Stimulated activated CD4-positive, alpha-beta T cell treated with anti-CD3 and anti-CD28 coated beads, Interleukin-15, amount 100 ng/mL, for 24 hours (primary cell): ENCODE results near the gene ZFHX3.

Source experiments
- DNase-seq: peaks from one replicate; pipeline ENCODE4 v3.0.0-alpha.2; 2020

ZFHX3 gene

GRCh38 chr16:72840631-72841381 lies 207.1 kb downstream of the ZFHX3 start:
- DNase-seq: no peak

DNA sequence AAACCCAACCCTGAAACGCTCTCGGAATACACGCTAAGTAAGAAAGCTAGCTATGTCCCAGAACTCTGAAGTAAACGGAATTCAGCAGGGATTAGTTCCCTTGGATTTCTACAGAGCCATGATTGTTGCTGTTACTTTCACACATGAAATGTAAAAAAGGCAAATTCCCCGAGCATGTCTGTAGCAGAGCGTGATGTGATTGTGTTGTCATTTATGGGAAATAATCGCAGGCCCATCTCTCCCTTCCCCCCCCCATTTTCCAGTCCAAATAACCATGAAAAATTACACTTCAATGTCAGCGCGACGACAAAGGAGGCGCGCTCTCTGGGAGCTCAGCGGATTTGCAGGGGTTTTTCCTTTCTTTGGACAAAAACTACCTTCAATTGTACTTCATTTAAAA lies 209.0 kb downstream of the ZFHX3 start:
- no peak for DNase-seq

DNA sequence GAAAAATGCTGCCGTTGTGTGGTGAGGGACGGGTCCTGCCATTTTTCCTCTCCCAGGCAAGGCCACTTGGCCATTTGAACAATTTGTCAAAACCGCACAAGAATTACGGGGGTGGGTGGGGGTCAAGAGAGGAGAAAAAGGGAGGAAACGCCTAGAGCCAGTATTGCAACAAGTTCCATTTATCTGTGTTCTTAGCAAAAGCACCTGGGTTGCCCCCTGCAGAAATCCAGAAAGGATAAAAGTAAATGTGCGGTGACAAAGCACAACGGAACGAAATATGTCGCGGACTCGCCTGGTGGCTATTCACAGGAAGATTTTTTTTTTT lies 209.4 kb downstream of the ZFHX3 start:
- no peak for DNase-seq

- DNase-seq: no peak
These were observed 209.9 kb downstream of the ZFHX3 start for GRCh38 chr16:72837846-72838585.

DNA sequence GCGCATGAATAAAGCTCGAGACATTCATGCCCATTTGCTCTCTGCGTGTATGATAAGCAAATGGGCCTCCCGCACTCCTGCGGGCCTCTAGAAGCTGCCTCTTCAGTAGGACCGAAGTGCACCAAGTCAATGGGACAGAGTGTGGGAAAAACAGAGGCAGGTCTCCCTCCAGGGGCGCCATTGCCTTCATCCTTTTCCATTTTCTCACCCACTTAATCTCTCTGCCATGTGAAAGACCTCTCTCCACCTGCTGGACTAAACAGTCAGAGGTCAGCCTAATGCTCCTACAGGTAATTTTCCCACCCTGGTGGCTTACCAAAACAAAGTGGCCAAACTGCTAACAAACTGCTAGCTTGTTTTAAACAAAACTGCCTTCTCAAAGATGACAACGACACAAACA lies 210.9 kb downstream of the ZFHX3 start:
- DNase-seq: no peak

GRCh38 chr16:72836181-72836580 lies 211.7 kb downstream of the ZFHX3 start:
- no peak for DNase-seq

- DNase-seq: no peak
These were observed 212.8 kb downstream of the ZFHX3 start for GRCh38 chr16:72835086-72835485.

DNA sequence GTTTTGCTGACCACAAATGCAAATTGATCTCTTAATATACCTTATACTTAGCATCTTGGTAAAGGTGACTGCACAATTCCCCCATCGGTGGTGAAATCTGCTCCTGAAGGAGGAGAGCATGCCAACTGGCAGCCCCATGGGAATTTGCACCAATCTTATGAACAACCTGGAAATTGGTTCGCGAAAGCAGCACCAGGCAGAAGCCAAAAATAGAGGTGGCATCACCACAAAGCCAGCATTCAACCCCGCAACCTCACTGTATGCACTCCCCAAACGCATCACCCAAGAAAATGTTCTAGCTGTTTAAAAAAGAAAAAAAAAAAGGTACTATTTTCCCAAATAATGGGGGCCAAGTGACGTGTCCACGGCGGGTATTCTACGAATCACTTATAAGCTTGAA lies 213.4 kb downstream of the ZFHX3 start:
- DNase-seq: no peak

- DNase-seq: no peak
These were observed 214.0 kb downstream of the ZFHX3 start for GRCh38 chr16:72833969-72834368.

GRCh38 chr16:72833482-72833881 lies 214.4 kb downstream of the ZFHX3 start:
- DNase-seq: no peak

- DNase-seq: peak; percentile 76
These were observed 215.2 kb downstream of the ZFHX3 start for GRCh38 chr16:72832621-72833248.

DNA sequence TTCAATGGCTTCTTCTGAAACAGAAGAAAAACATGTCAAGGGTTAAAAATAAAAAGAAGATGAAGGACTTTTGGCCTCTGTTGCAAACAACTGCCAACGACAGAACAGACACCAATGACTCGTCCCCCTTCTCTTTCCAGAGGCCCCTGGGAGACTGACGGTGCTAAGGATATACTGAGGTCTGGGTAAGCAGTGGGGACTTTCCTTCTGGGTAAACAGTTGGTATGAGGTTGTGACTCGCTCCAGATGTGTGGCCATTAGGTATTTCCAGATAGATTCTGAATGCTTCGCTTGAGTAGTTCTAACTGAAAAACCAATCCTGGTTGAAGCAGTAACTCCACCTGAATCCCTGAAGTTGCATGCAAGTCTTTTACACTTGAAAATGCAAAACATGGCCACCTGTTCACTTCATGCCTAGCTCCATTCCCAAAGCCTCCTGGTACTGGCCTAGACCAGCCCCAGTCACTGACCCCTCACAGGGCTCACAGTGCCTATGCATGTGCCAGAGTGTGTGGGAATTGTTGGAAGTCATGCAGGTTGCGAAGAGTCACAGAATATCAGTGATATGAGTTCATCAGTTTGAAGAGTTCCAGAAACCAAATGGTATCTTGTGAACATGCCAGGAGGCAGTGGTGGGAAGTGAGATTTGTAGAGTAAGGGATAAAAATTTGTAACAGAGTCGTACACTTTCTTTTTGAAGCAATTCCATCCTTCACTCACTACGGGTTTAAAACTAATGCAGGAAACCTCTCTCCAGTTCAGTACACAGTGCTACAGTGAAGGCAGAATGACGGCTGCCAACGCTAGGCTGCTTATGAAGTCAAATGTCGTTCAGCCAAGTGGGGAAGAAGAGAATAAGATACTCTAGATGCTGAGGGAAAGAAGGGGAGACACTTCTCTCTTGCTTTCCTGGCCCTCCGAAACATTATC lies 217.8 kb downstream of the ZFHX3 start:
- DNase-seq: no peak

GRCh38 chr16:72827866-72828265 lies 220.1 kb downstream of the ZFHX3 start:
- DNase-seq: no peak

DNA sequence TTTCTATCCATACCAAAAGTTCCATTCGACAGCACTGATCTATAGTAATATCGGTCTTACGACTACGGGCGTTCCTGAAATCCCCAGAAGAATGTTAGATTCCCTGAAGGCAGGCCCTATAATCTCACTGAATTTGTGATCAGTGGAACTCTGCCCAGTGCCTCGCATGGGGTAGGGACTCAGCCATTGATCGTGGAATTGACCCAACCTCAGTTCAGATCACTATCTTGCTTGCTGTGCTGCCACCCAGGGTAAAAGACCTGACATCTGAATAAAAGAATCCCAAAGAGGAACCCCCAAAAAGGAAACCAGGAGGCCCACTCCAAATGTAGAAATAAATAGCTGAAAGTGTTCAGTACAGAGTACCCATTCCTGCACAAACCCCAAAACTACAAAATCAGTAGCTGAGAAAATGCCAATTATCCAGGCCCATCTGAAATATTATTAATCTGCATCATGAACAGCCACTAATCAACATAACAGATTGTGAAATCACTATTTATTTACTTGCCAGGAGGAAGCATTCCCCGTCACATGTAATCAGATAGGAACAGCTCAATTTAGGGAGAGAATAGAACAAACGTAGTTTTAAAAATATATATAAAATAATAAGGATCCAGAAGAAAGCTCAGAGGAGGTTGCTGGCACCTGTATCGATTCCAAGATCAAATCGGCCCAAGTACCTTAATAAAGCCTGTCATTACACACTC lies 221.9 kb downstream of the ZFHX3 start:
- DNase-seq: no peak

DNA sequence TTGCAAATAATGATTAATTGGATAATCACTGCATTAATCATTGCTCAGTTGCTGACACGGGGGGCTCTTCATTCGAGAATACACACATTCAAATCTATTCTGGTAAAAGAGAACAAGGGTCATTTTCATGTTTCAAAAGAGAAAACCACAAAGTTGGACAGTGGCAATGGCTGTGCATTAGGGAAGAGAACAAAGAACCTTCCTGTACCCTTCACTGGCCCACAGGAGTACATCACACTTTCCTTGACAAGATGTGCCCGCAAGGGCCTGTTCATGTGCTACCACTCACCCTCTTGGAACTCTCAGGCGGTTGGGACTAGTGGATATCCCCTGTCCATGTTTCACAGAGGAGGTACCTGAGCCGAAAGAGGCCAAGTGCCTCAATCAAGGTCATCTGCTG lies 223.2 kb downstream of the ZFHX3 start:
- no peak for DNase-seq

GRCh38 chr16:72824027-72824426 lies 223.9 kb downstream of the ZFHX3 start:
- DNase-seq: no peak

DNA sequence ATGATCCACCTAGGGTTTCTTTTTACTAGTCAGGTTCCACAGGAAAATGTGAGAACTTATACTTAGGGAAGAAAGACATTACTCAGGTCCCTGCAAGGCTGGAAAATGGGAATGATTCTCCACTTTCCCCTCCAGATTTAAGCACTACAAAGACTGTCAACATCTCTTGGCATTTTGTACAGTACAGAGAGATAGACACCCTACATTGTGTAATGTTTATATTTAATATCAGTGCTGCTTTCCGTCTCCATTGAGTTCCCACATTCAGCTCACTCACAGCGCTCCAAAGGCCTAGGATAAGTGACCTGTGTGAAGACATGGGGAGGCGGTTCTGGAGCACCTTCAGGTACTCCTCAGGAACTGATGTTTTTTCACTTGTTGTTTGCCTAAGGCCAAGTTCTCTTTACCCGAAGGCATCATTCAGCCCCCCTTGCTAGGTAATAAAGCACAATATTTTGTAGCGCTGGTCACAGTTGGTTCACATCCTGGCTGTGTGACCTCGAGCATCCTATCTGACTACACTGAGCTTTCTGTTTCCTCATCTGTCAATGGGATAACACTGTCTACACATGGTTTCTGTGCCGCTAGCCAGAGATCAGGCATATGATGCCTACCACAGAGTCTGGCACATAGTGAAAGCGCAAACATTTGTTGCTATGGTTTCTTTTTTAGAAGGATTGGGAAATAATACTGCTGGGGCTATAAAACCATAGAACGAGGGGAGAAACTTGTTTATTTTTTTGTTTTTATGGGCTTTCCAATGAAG lies 226.6 kb downstream of the ZFHX3 start:
- DNase-seq: no peak

DNA sequence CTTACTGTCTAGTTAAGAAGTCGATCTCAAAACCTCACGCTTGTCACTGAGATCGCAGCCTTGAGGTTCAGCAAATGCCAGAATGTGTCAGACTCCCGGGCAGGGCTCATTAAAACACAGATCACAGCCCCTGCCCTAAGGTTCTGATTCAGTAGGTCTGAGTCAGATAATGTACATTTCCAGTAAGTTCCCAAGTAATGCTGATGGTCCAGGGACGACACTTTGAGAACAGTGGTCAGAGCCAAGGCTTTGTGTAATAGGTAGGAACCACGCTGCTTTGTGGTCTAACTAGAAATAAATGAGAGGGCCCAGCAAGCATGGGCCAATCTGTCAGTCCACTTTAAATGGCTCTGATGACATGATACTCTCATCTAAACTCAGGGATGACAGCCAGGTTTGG lies 228.6 kb downstream of the ZFHX3 start:
- DNase-seq: no peak

DNA sequence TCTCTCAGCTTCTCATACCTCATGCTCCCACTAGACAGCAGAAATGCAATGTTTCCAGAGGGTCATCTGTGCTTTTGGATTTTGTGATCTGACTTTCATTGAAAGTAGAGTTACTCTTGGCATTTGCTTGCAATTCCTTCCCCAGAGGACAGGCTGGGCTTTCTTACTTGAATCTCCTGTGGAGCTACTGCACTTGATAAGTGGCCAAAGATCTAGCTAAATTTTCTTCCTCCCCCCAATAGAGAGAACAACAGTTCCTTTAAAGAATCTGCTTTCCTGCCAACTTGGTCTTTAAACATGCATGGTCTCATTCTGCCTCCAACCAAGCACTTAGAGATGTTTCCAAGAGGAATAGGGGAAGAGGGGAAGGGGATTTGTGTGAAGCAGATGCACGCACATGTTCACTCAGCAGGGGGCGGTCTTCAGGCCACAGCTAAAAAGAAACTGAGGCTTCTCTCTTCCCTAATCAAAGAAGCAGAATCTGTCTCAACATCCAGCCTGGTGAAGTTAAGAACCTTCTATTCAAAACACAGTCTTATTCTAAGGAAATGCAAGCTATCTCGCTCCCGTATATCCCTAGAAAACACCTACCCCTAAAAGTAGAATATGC lies 229.6 kb downstream of the ZFHX3 start:
- DNase-seq: no peak

DNA sequence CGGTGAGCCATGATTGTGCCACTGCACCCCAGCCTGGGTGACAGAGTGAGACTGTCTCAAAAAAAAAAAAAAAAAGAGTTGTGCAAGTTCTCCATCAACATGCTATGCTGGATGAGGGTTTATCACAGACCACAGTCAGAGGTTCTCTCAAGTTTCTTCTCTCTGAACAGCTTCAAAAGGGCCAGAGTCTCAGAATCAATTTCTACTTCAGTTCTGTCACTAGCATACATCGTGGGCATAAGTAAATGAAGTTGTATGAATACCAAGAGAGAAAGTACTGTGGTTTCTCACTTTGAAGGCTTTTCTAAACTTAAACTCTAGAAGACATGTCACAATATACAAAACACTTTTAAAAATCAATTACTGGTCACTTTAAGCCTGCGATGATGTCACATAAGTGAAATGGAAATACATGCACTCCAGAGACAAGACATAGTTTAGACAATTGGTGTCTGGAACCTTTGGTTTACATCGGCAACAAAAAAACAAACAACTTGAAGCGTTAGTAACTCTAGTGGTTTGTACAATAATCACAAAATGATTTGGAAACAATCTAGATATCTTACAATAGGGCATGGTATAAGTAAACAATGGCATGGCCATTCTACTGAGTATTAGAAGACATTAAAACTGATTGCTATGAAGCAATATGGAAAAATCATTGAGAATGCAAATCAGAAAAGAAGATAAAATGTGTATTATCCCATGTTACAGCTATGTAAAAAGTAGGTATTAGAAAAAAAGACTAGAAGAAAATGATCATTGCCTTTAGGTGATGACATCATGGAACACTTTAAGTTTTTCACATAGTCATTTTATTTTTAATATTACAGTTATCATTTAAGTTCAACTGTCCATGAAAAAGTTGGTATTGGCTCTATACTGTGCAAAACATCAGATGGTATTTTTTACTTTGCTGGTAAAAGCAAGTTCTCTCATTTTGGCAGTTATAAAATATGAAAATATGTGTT lies 232.3 kb downstream of the ZFHX3 start:
- no peak for DNase-seq
